ENCODE measurements around the gene CCNI. TPM values are rescaled to one million over a fixed set of nuclear protein-coding genes. Genes with fewer than 3 reads are reported as not detected.

The CCNI gene, protein sequence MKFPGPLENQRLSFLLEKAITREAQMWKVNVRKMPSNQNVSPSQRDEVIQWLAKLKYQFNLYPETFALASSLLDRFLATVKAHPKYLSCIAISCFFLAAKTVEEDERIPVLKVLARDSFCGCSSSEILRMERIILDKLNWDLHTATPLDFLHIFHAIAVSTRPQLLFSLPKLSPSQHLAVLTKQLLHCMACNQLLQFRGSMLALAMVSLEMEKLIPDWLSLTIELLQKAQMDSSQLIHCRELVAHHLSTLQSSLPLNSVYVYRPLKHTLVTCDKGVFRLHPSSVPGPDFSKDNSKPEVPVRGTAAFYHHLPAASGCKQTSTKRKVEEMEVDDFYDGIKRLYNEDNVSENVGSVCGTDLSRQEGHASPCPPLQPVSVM
- total RNA-seq (ENCODE audit: unreplicated experiment) = 303 TPM
- long read RNA-seq, transcript CCNI-201 (7 exons, 2,772 nt) = major isoform, 134 of 156 reads
- long read RNA-seq, partial matches to known transcripts = 4 of 156 reads
- long read RNA-seq, other reads (novel, unspliced or antisense) = 18 of 156 reads

DNA sequence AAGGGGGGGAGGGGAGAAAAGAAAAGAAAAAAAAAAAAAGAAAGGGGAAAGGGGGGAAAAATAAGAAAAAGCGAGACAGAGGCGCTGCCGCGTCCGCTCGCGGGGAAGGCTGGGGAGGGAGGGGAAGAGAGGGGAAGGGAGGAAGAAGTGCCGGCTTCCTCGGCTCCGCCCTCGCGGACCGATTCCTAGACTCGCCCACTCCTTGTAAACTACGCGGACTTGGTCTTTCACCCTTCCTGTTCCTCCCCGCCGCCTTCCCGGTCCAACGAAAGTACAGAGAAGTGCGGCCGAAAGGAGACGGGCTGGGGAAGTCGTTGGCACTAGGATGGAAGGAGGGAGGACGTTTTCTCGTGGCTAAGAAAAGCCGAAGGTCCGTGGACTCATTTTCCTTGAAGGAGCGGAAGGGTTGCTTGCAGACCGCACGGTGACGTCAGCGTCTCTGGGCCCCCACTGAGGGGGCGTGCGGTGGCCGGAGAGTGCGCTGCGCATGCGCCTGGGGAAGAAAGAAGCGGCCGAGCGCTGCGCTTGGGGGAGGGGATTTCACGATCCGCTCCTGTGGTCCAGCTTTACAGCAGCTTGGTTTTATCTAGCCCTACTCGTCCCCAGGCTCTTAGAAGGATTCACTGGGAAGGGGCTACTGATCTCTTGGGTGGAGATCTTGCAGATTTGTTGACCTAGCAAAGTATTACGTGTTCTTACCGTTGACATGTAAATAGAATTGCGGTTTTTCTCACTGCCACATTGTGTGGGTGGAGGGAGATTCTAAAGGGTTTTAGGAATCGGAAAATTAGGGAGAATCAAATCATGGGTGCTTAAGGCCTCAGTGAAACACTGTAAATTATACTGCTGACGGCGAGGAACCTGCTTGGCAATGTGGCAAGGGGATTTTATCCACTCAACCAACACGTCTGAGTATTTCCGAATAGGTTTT, at the start of gene CCNI:
CCNI (minus strand) TSS at position 121 of the 931 bp plus-strand sequence. CDS start 9,627 bp downstream, outside the sequence.
- H3K27ac Mint-ChIP-seq (ENCODE audit: unreplicated experiment) = peak within 1 kb of the TSS; percentile 100
- DNase-seq (ENCODE audit: low spot score) = peak; percentile 96
- no peaks in the 10 kb centered on the region for H3K36me3 Mint-ChIP-seq (ENCODE audit: low read depth, unreplicated experiment)
- H3K4me1 Mint-ChIP-seq (ENCODE audit: unreplicated experiment) = peaks cover 24% of the 10 kb centered on the region
- TF ChIP-seq, protein P1, sequence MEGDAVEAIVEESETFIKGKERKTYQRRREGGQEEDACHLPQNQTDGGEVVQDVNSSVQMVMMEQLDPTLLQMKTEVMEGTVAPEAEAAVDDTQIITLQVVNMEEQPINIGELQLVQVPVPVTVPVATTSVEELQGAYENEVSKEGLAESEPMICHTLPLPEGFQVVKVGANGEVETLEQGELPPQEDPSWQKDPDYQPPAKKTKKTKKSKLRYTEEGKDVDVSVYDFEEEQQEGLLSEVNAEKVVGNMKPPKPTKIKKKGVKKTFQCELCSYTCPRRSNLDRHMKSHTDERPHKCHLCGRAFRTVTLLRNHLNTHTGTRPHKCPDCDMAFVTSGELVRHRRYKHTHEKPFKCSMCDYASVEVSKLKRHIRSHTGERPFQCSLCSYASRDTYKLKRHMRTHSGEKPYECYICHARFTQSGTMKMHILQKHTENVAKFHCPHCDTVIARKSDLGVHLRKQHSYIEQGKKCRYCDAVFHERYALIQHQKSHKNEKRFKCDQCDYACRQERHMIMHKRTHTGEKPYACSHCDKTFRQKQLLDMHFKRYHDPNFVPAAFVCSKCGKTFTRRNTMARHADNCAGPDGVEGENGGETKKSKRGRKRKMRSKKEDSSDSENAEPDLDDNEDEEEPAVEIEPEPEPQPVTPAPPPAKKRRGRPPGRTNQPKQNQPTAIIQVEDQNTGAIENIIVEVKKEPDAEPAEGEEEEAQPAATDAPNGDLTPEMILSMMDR (IDR thresholded peaks at IDR 0.05; ENCODE audit: unreplicated experiment) = no peak
- H3K4me3 Mint-ChIP-seq (ENCODE audit: unreplicated experiment) = no peak within 1 kb of the TSS
- no peaks in the 10 kb centered on the region for H3K9me3 Mint-ChIP-seq (ENCODE audit: unreplicated experiment)
- H3K27me3 Mint-ChIP-seq (ENCODE audit: unreplicated experiment) = peaks cover 3% of the 10 kb centered on the region

DNA sequence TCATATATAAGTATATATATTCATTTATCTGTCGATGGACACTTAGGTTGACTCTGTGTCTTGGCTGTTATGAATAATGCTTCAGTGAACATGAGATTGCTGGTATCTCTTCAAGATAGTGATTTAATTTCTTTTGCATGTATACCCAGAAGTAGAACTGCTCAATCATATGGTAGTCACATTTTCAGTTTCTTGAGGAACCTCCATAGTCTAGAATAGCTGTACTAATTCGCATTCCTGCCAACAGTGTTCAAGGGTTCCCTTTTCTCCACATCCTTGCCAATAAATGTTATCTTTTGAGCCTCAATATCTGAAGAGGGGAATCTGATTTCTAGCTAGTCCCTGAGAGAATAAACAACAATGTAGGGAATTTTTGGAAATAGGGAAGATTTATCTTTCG, 48.8 kb upstream of the CCNI start:
- Mint-ChIP-seq H3K9me3 (ENCODE audit: unreplicated experiment) (no peaks in the 10 kb centered on the region), H3K36me3 (ENCODE audit: low read depth, unreplicated experiment) (no peaks in the 10 kb centered on the region), H3K4me3 (ENCODE audit: unreplicated experiment) (no peak overlapping the region), H3K27ac (ENCODE audit: unreplicated experiment) (no peak overlapping the region), H3K4me1 (ENCODE audit: unreplicated experiment) (peaks cover 16% of the 10 kb centered on the region), H3K27me3 (ENCODE audit: unreplicated experiment) (peaks cover 1% of the 10 kb centered on the region)
- TF ChIP-seq, protein P1 (IDR thresholded peaks at IDR 0.05; ENCODE audit: unreplicated experiment) = no peak
- no peak for DNase-seq (ENCODE audit: low spot score)

DNA sequence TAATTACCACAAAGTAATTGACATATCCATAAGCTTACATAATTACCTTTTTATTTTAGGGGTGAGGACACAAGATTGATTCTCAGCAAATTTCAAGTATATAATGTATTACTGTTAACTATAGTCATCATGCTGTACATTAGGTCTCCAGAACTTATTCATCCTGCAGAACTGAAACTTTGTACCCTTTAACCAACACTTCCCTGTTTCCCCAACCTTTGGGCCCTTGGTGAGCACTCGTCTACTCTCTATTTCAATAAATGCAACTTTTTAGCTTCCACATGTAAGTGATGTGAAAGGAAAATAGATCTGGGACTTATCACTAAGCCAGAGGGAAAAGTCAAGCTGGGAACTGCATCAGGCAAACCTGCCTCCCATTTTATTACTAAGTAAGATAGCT, 47.6 kb upstream of the CCNI start:
- Mint-ChIP-seq H3K27ac (ENCODE audit: unreplicated experiment) (no peak overlapping the region), H3K27me3 (ENCODE audit: unreplicated experiment) (peaks cover 1% of the 10 kb centered on the region), H3K4me3 (ENCODE audit: unreplicated experiment) (no peak overlapping the region)

DNA sequence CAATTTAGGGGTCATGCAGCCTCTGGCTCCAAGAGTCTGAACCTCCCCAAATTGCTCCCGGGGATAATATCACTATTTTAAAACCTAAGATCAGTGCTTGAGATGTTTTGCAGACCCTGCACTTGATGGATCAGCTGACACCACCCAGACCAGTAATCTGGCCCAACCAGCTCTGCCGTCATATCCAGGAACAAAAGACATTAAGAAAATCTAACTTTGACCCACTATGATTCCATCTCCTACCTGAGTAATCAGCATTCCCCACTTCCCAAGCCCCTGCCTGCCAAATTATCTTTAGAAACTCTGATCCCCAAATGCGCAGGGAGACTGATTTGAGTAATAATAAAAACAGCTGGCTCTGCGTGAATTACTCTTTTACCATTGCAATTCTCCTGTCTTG, 46.9 kb upstream of the CCNI start:
- Mint-ChIP-seq H3K36me3 (ENCODE audit: low read depth, unreplicated experiment) (no peaks in the 10 kb centered on the region), H3K27me3 (ENCODE audit: unreplicated experiment) (peaks cover 1% of the 10 kb centered on the region), H3K4me3 (ENCODE audit: unreplicated experiment) (no peak overlapping the region), H3K9me3 (ENCODE audit: unreplicated experiment) (no peaks in the 10 kb centered on the region), H3K4me1 (ENCODE audit: unreplicated experiment) (peaks cover 14% of the 10 kb centered on the region), H3K27ac (ENCODE audit: unreplicated experiment) (no peak overlapping the region)
- no peak for DNase-seq (ENCODE audit: low spot score)
- TF ChIP-seq, protein P1 (IDR thresholded peaks at IDR 0.05; ENCODE audit: unreplicated experiment) = no peak

More for the DNA sequence above, 47.6 kb upstream of the CCNI start:
- no peak for DNase-seq (ENCODE audit: low spot score)
- Mint-ChIP-seq H3K9me3 (ENCODE audit: unreplicated experiment) (no peaks in the 10 kb centered on the region), H3K36me3 (ENCODE audit: low read depth, unreplicated experiment) (no peaks in the 10 kb centered on the region), H3K4me1 (ENCODE audit: unreplicated experiment) (peaks cover 16% of the 10 kb centered on the region)
- TF ChIP-seq, protein P1 (IDR thresholded peaks at IDR 0.05; ENCODE audit: unreplicated experiment) = no peak
